NCI-H2196 treated with DMSO at 0.1 percent for 48 hours (cell line): Measurements from ENCODE around the gene ALKBH7.

Source experiments
- DNase-seq: peaks from one replicate; lab custom pipeline; 2025; ENCODE audit not compliant: unreplicated experiment; lab: John Stamatoyannopoulos, UW

Gene ALKBH7

DNA sequence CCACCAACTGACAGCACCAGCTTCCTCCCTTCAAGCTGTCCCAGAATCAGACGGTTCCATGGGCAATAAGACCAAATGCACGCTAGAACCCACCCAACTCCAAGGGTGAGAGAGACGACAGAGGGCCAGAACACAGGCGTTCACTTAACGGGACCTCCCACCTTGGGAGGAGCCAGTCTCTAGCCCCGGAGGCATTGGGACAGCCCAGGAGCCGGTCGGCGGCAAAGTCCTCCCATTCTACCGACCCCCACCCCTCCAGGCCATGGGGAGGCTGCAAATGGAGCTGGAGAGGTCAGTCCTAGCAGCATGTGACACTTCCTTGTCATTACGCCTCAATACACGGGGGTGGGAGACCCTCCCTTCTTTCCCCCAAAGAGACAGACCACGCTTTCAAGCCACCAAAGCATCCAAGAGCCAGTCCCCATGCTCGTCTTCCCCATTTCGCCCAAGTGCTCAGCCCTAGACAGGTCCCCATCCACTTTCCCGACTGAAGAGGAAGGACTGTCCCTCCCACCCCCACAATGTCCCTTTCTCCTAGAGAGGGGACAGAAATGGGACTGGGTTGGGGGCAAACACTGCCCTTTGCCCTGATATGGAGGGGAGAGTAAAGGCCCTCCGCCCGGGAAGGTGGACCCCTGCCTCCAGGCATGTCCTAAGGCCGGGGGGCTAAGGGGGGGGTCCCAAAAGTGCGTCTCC, 51.1 kb downstream of the ALKBH7 start:
- DNase-seq = no peak

DNA sequence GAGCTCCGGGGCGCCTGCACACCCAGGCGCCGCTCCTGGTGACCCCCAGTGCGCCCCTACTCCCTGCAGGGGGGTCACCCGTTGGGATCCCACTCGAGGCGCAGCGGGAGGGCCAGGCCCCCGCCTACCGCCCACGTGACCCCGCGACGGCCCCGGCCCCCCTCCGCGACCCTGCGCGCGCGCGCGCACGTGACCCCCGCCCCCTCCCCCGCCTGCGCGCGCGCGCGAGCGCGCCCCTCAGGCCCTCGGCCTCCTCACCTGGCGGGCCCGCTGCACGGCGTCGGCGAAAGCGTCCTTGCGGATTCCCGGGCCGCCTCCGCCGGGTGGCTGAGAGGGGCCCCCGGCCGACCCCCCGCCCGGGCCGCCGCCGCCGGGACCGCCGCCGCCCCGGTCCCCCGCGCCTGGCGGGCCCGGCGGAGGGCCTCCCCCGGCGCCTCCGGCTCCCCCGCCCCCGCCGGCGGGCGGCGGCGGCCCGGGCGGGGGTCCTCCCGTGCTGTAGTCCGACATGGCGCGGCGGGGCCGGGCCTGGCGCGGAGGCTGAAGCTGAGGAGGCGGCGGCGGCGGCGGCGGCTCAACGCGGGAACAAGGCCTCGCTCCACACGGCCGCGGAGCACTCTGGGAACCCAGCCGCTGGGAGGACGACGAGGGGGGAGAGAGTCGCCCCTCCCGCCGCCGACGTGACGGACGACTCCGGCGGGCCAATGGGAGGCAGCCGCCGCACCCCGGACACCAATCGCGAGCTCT, 51.8 kb downstream of the ALKBH7 start, which contains the start of gene KHSRP:
KHSRP (minus strand) TSS at position 617 of the 744 bp plus-strand sequence; CDS start at position 507, 110 bp downstream.
- no peak for DNase-seq
